Measurements from ENCODE around the gene STK32C. TPM values are rescaled to one million over a fixed set of nuclear protein-coding genes. Genes with fewer than 3 reads are reported as not detected.

Gene STK32C
- total and polyA plus RNA-seq, 10 of the 15 experiments (the other 5 are each of a cell fraction or from before 2014, with no cell fraction given), result 1.5 to 18.1 (median 6.4) TPM

DNA sequence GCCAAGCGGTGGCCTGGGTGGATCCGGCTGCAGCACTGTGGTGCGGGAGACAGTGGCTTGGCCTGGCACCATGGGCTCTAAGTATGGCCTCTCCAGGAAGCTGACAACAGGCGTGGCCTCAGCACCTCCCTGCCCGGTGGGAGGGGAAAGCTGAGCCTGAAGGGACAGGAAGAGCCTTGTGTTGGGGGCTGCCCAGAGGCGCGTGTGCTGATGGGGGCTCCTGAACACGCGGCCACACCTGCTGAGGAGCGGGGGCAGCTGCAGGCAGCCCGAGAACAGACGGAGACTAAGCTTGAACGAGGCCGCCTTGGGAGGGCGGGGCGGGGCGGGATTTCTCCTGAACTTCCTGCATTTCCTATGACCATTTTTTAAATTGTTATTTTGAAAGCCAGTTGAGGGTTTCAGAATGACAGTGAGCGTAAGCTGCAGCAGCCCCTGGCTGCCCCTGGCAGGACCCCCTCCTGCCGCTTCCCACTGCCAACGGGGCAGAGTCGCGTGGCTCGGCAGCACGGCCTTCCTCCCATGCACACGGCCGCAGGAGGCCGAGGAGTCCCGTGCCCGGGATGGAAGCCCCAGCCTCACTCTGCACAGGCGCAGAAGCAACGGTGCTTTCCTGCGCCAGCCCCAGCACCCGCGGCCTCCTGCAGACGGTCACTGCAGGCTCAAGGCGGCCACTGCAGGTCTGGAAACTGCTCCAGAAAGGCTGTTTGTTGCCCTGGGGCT lies 77.8 kb downstream of the STK32C start:
- no peak overlapping the region for H3K27ac ChIP-seq (ENCODE audit: control insufficient read depth, insufficient read depth)
- no peak for ATAC-seq
- no peak for DNase-seq (ENCODE audit: low read depth, low spot score)
- H2AFZ ChIP-seq (ENCODE audit: control insufficient read depth, low read depth, low read length), result peak overlapping the region; percentile 54
- H3K9ac ChIP-seq (ENCODE audit: control insufficient read depth, insufficient read depth, low read length), result no peak overlapping the region
- H3K4me2 ChIP-seq (ENCODE audit: control insufficient read depth, insufficient read depth), result peak overlapping the region; percentile 64; the same call in 1 of the 2 replicates
- FAIRE-seq, result no peak
- H3K79me2 ChIP-seq (ENCODE audit: control insufficient read depth, insufficient read depth, low read length), result no peaks in the 10 kb centered on the region
- intact Hi-C loops (cut with micrococcal nuclease; ENCODE audit: unreplicated experiment) (no loop called here), in situ Hi-C loops (cut with MboI) (loop anchor here (10.0 kb wide), 1 partner anchor 405 kb away; no protein-coding TSS in a partner anchor)
- H3K36me3 ChIP-seq (ENCODE audit: control insufficient read depth in 2 of 2, insufficient read depth in 2 of 2, low read length in 1 of 2), result no peaks in the 10 kb centered on the region
- BruUV-seq (replicated peaks), result no TSS peak
- ChIA-PET POLR2A (no interaction called here), CTCF (no interaction called here), SMC1A (ENCODE audit: uncharacterized antibody, unreplicated experiment) (interaction anchor here (0.6 kb wide), 1 partner anchor 226 kb away, joined by 3 read pairs; no protein-coding TSS in a partner anchor), RAD21 (ENCODE audit: unreplicated experiment) (no interaction called here)
- no peaks in the 10 kb centered on the region for H4K20me1 ChIP-seq (ENCODE audit: control insufficient read depth, insufficient read depth)
- WGBS (ENCODE audit: insufficient coverage, insufficient replicate concordance, low lambda C conversion rate, missing lambda C conversion rate), result 58% methylated on average over 36 of the region's 36 CpGs
- H3K9me3 ChIP-seq (replicated peaks; ENCODE audit: control insufficient read depth, insufficient read depth, low read length), result no peaks in the 10 kb centered on the region
- H3K4me1 ChIP-seq (ENCODE audit: control insufficient read depth, insufficient read depth, low read length), result no peaks in the 10 kb centered on the region; the same call in 1 of the 2 replicates
- TF ChIP-seq ETV6 (conservative IDR thresholded peaks at IDR 0.05 in 1 of 2, IDR thresholded peaks at IDR 0.05 in 1 of 2; ENCODE audit: borderline replicate concordance in 1 of 2, low read depth in 1 of 2) (no peak), POLR2A (IDR thresholded peaks at IDR 0.05; ENCODE audit: low read depth, low read length) (0 out of 2 replicates have a peak, but pooled peaks have one; percentile 32), FOXM1 (IDR thresholded peaks at IDR 0.05; ENCODE audit: low read depth, low read length) (no peak)
- no peaks in the 10 kb centered on the region for H3K27me3 ChIP-seq (replicated peaks in 1 of 2; ENCODE audit: control insufficient read depth in 2 of 2, insufficient read depth in 2 of 2, low read length in 1 of 2)
- H3K4me3 ChIP-seq, result no peak overlapping the region

DNA sequence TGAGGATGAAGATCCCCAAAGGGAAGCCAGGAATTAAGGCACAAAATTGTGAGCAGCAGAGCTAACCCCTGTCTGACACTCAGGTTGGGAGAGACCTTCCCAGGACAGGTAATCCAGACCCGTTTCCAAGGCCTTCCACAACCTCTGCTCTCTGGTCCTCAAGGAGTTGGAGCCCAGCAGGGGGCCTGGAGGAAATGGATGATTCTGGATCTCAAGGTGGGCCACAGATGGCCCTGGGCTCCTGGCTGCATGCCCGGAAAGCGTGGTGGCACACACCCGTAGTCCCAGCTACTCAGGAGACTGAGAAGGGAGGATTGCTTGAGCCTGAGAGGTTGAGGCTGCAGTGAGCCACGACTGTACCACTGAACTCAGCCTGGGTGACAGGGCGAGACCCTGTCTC lies 78.7 kb downstream of the STK32C start:
- H3K4me1 ChIP-seq (ENCODE audit: control insufficient read depth, insufficient read depth, low read length), result no peaks in the 10 kb centered on the region; the same call in 1 of the 2 replicates
- RAD21 ChIA-PET (ENCODE audit: unreplicated experiment), result no interaction called here
- no peak for FAIRE-seq

More for the DNA sequence above, 78.7 kb downstream of the STK32C start:
- Histone ChIP-seq H3K9ac (ENCODE audit: control insufficient read depth, insufficient read depth, low read length) (no peak overlapping the region), H3K36me3 (ENCODE audit: control insufficient read depth in 2 of 2, insufficient read depth in 2 of 2, low read length in 1 of 2) (no peaks in the 10 kb centered on the region), H4K20me1 (ENCODE audit: control insufficient read depth, insufficient read depth) (no peaks in the 10 kb centered on the region), H3K79me2 (ENCODE audit: control insufficient read depth, insufficient read depth, low read length) (no peaks in the 10 kb centered on the region), H3K9me3 (replicated peaks; ENCODE audit: control insufficient read depth, insufficient read depth, low read length) (no peaks in the 10 kb centered on the region), H3K27me3 (replicated peaks in 1 of 2; ENCODE audit: control insufficient read depth in 2 of 2, insufficient read depth in 2 of 2, low read length in 1 of 2) (no peaks in the 10 kb centered on the region), H3K4me3 (no peak overlapping the region), H3K4me2 (ENCODE audit: control insufficient read depth, insufficient read depth) (no peak overlapping the region), H3K27ac (ENCODE audit: control insufficient read depth, insufficient read depth) (no peak overlapping the region), H2AFZ (ENCODE audit: control insufficient read depth, low read depth, low read length) (no peak overlapping the region)
- BruUV-seq (replicated peaks), result no TSS peak
- intact Hi-C loops (cut with micrococcal nuclease; ENCODE audit: unreplicated experiment) (no loop called here), in situ Hi-C loops (cut with MboI) (loop anchor here (10.0 kb wide), 1 partner anchor 406 kb away; no protein-coding TSS in a partner anchor)
- ChIA-PET SMC1A (ENCODE audit: uncharacterized antibody, unreplicated experiment) (no interaction called here), POLR2A (no interaction called here), CTCF (no interaction called here)
- WGBS (ENCODE audit: insufficient coverage, insufficient replicate concordance, low lambda C conversion rate, missing lambda C conversion rate), result 27% methylated on average over 6 of the region's 6 CpGs
- DNase-seq (ENCODE audit: low read depth, low spot score) (no peak), ATAC-seq (no peak)
- TF ChIP-seq PAX8 (IDR thresholded peaks at IDR 0.05), result no peak
- TF ChIP-seq ATF3 (IDR thresholded peaks at IDR 0.05; ENCODE audit: borderline replicate concordance, extremely low read depth, low read depth, low read length), result no peak

Measured in GM12878 (cell line).